Fibroblast of lung (primary cell): Measurements from ENCODE around the gene MAN1A1. TPM values are rescaled to one million over a fixed set of nuclear protein-coding genes. Genes with fewer than 3 reads are reported as not detected.
A peak's percentile ranks its signal among the peaks of the same experiment; 100 is the strongest.

ENCODE experiments used
- DNase-seq, 2 donors: peaks; one replicate each; pipeline versions ENCODE4 v3.0.0 to v3.0.0-alpha.2; 2010; ENCODE audit warnings: low read depth in 2 of 2
- H2AFZ ChIP-seq: 2 replicates; pipeline ENCODE4 v1.5.1; 2012; ENCODE audit warnings: low read length, control low read depth, inconsistent platforms
- H3K27ac ChIP-seq: 2 replicates; pipeline ENCODE4 v1.5.1; 2011; ENCODE audit warnings: low read length, control low read depth; ENCODE audit not compliant: insufficient read depth
- H3K27me3 ChIP-seq: 2 replicates; pipeline ENCODE4 v1.5.1; 2011; ENCODE audit warnings: mild to moderate bottlenecking, low read length; ENCODE audit not compliant: control insufficient read depth, insufficient read depth
- H3K36me3 ChIP-seq: 2 replicates; pipeline ENCODE4 v1.5.1; 2011; ENCODE audit warnings: low read length; ENCODE audit not compliant: control insufficient read depth, insufficient read depth
- H3K4me1 ChIP-seq: 2 replicates; pipeline ENCODE4 v1.5.1; 2011; ENCODE audit warnings: low read length; ENCODE audit not compliant: control insufficient read depth, insufficient read depth; ENCODE audit errors: extremely low read depth
- H3K4me2 ChIP-seq: 2 replicates; pipeline ENCODE4 v1.5.1; 2011; ENCODE audit warnings: low read length, control low read depth; ENCODE audit not compliant: insufficient read depth; ENCODE audit errors: extremely low read depth
- H3K4me3 ChIP-seq, 4 experiments: fragments of 200-600 bp in 1 of 4; sonication (generic) in 1 of 4; replicated peaks in 1 of 4; 2 replicates each; pipeline ENCODE4 v1.5.1; 2011 to 2016; ENCODE audit warnings: low read length in 4 of 4, low read depth in 3 of 4, mild to moderate bottlenecking in 3 of 4, control low read depth in 2 of 4, inconsistent platforms in 1 of 4, mixed read lengths in 1 of 4; ENCODE audit not compliant: insufficient read depth in 1 of 4; ENCODE audit errors: control extremely low read depth in 1 of 4
- H3K79me2 ChIP-seq: 2 replicates; pipeline ENCODE4 v1.5.1; 2012; ENCODE audit warnings: mild to moderate bottlenecking, low read length, inconsistent platforms; ENCODE audit not compliant: control insufficient read depth, insufficient read depth
- H3K9ac ChIP-seq: 2 replicates; pipeline ENCODE4 v1.5.1; 2011; ENCODE audit warnings: mild to moderate bottlenecking, low read length, control low read depth; ENCODE audit not compliant: insufficient read depth
- H3K9me3 ChIP-seq: 2 replicates; pipeline ENCODE4 v1.5.1; 2012; ENCODE audit warnings: low read depth, low read length; ENCODE audit not compliant: control insufficient read depth, insufficient read depth
- H4K20me1 ChIP-seq: 2 replicates; pipeline ENCODE4 v1.5.1; 2011; ENCODE audit warnings: low read length; ENCODE audit not compliant: control insufficient read depth, insufficient read depth; ENCODE audit errors: extremely low read depth
- CTCF ChIP-seq, 2 donors: IDR thresholded peaks in 1 of 2; conservative IDR thresholded peaks in 1 of 2; 1 replicate in 1 of 2; 2 replicates in 1 of 2; pipeline ENCODE4 v1.5.1; 2011 to 2012; ENCODE audit warnings: low read length in 2 of 2, control low read depth in 1 of 2, inconsistent platforms in 1 of 2, low read depth in 1 of 2, mild to moderate bottlenecking in 1 of 2
- EZH2 ChIP-seq: IDR thresholded peaks from 2 replicates; pipeline ENCODE4 v1.5.1; 2012; ENCODE audit warnings: low read length, control low read depth, mild to moderate bottlenecking; ENCODE audit errors: missing control alignments
- polyA plus RNA-seq, 2 donors: library from polyadenylated mRNA; depleted of rRNA in 1 of 2; stranded (reverse) in 1 of 2; unstranded in 1 of 2; fragments of >200 nt; gene quantifications; 2 replicates each; pipeline ENCODE4 v1.2.1, GENCODE V29; 2011 to 2012; ENCODE audit warnings: missing spikeins in 1 of 2
- total RNA-seq: library from RNA; depleted of rRNA; stranded (reverse); fragments of >200 nt; gene quantifications from 2 replicates; pipeline ENCODE4 v1.2.1, GENCODE V29; 2014

The MAN1A1 gene
- total and polyA plus RNA-seq, 2 donors (not counting 1 experiment from before 2014, with no cell fraction given) = 39.5 to 120 TPM

- Histone ChIP-seq H3K4me2 (no peak overlapping the region), H3K27me3 (no peaks in the 10 kb centered on the region), H3K27ac (no peak overlapping the region), H3K79me2 (no peaks in the 10 kb centered on the region), H3K9ac (no peak overlapping the region), H4K20me1 (no peaks in the 10 kb centered on the region), H2AFZ (no peak overlapping the region), H3K9me3 (no peaks in the 10 kb centered on the region), H3K36me3 (no peaks in the 10 kb centered on the region), H3K4me3 (no peak overlapping the region), H3K4me1 (peaks cover 3% of the 10 kb centered on the region)
- TF ChIP-seq EZH2 = no peak
- TF ChIP-seq CTCF (conservative IDR thresholded peaks at IDR 0.05 in 1 of 2, IDR thresholded peaks at IDR 0.05 in 1 of 2; ENCODE audit: low read depth in 1 of 2, low read length in 2 of 2) = no peak
- peak in 1 of 2 donors; percentile 15 for DNase-seq
Measured at GRCh38 chr6:119308991-119309657, 40.4 kb downstream of the MAN1A1 start.

GRCh38 chr6:119308048-119308570 is 41.5 kb downstream of the MAN1A1 start:
- Histone ChIP-seq H2AFZ (no peak overlapping the region), H3K4me3 (no peak overlapping the region), H3K4me1 (peaks cover 3% of the 10 kb centered on the region), H3K9me3 (no peaks in the 10 kb centered on the region), H3K27ac (no peak overlapping the region), H3K9ac (no peak overlapping the region), H3K36me3 (no peaks in the 10 kb centered on the region), H3K27me3 (no peaks in the 10 kb centered on the region), H3K79me2 (no peaks in the 10 kb centered on the region), H3K4me2 (no peak overlapping the region), H4K20me1 (no peaks in the 10 kb centered on the region)
- no peak for TF ChIP-seq EZH2
- no peak for TF ChIP-seq CTCF (conservative IDR thresholded peaks at IDR 0.05 in 1 of 2, IDR thresholded peaks at IDR 0.05 in 1 of 2; ENCODE audit: low read depth in 1 of 2, low read length in 2 of 2)
- peak; percentile 76 to 85 for DNase-seq

- H3K4me2 ChIP-seq = no peak overlapping the region
- no peaks in the 10 kb centered on the region for H4K20me1 ChIP-seq
Measured at GRCh38 chr6:119307056-119307455, 42.5 kb downstream of the MAN1A1 start.

More at GRCh38 chr6:119307056-119307455, 42.5 kb downstream of the MAN1A1 start:
- Histone ChIP-seq H3K27ac (no peak overlapping the region), H3K9me3 (no peaks in the 10 kb centered on the region), H3K9ac (no peak overlapping the region), H3K36me3 (no peaks in the 10 kb centered on the region), H3K79me2 (no peaks in the 10 kb centered on the region), H3K27me3 (no peaks in the 10 kb centered on the region), H3K4me3 (no peak overlapping the region), H2AFZ (no peak overlapping the region), H3K4me1 (peaks cover 3% of the 10 kb centered on the region)
- no peak for DNase-seq
- TF ChIP-seq EZH2 (no peak), CTCF (conservative IDR thresholded peaks at IDR 0.05 in 1 of 2, IDR thresholded peaks at IDR 0.05 in 1 of 2; ENCODE audit: low read depth in 1 of 2, low read length in 2 of 2) (no peak)
